Liver (tissue), 9 donors: ENCODE measurements around the gene EIF1B. TPM values are rescaled to one million over a fixed set of nuclear protein-coding genes. Genes with fewer than 3 reads are reported as not detected.

Experiments used
- DNase-seq: peaks from one replicate; pipeline ENCODE4 v3.0.0-alpha.2; 2017; ENCODE audit warnings: low spot score
- H3K27ac ChIP-seq, 2 donors: one replicate each; pipeline ENCODE4 v1.7.0; 2013; ENCODE audit warnings: inconsistent platforms in 2 of 2, low read length in 2 of 2, control low read depth in 1 of 2, low read depth in 1 of 2, mild to moderate bottlenecking in 1 of 2
- H3K27me3 ChIP-seq, 4 donors: one replicate each; pipeline versions ENCODE4 v1.6.1 to v1.7.0; 2013; ENCODE audit warnings: low read length in 3 of 4, inconsistent platforms in 1 of 4, mild to moderate bottlenecking in 1 of 4, moderate library complexity in 1 of 4; ENCODE audit not compliant: control insufficient read depth in 4 of 4, insufficient read depth in 4 of 4
- H3K36me3 ChIP-seq, 4 donors: one replicate each; pipeline versions ENCODE4 v1.6.1 to v1.7.0; 2013; ENCODE audit warnings: low read length in 3 of 4, mild to moderate bottlenecking in 3 of 4, low read depth in 1 of 4, moderate library complexity in 1 of 4; ENCODE audit not compliant: control insufficient read depth in 4 of 4, insufficient read depth in 3 of 4
- H3K4me1 ChIP-seq, 4 donors: one replicate each; pipeline versions ENCODE4 v1.6.1 to v1.7.0; 2013; ENCODE audit warnings: low read length in 3 of 4, mild to moderate bottlenecking in 3 of 4, moderate library complexity in 1 of 4; ENCODE audit not compliant: control insufficient read depth in 4 of 4, insufficient read depth in 4 of 4
- H3K4me3 ChIP-seq, 3 donors: one replicate each; pipeline versions ENCODE4 v1.6.1 to v1.7.0; 2013; ENCODE audit warnings: low read length in 3 of 3, control low read depth in 1 of 3, low read depth in 1 of 3, mild to moderate bottlenecking in 1 of 3
- H3K9ac ChIP-seq, 2 donors: one replicate each; pipeline ENCODE4 v1.7.0; 2013; ENCODE audit warnings: low read length in 2 of 2, mild to moderate bottlenecking in 2 of 2, moderate library complexity in 2 of 2, control low read depth in 1 of 2, low read depth in 1 of 2
- H3K9me3 ChIP-seq, 4 donors: one replicate each; pipeline versions ENCODE4 v1.6.1 to v1.7.0; 2013; ENCODE audit warnings: low read length in 3 of 4; ENCODE audit not compliant: control insufficient read depth in 4 of 4
- EGR1 ChIP-seq, 2 donors: IDR thresholded peaks; 2 replicates each; pipeline ENCODE4 v1.6.1; 2016 to 2018; ENCODE audit warnings: antibody characterized with exemption in 2 of 2, low read depth in 2 of 2
- FOXA1 ChIP-seq: IDR thresholded peaks from 2 replicates; pipeline ENCODE4 v1.6.1; 2016; ENCODE audit warnings: antibody characterized with exemption
- FOXA2 ChIP-seq: IDR thresholded peaks from 2 replicates; pipeline ENCODE4 v1.6.1; 2016; ENCODE audit warnings: antibody characterized with exemption
- GABPA ChIP-seq, 2 donors: IDR thresholded peaks in 1 of 2; conservative IDR thresholded peaks in 1 of 2; 2 replicates each; pipeline ENCODE4 v1.6.1; 2016; ENCODE audit warnings: antibody characterized with exemption in 2 of 2, mild to moderate bottlenecking in 1 of 2, moderate library complexity in 1 of 2
- HNF4A ChIP-seq, 2 donors: conservative IDR thresholded peaks; 2 replicates each; pipeline ENCODE4 v1.6.1; 2016; ENCODE audit warnings: antibody characterized with exemption in 2 of 2, mild to moderate bottlenecking in 2 of 2
- HNF4G ChIP-seq: IDR thresholded peaks from 2 replicates; pipeline ENCODE4 v1.6.1; 2016; ENCODE audit warnings: antibody characterized with exemption
- JUND ChIP-seq, 2 donors: IDR thresholded peaks; 2 replicates each; pipeline ENCODE4 v1.6.1; 2016; ENCODE audit warnings: antibody characterized with exemption in 2 of 2
- RXRA ChIP-seq, 2 donors: IDR thresholded peaks; 2 replicates each; pipeline ENCODE4 v1.6.1; 2017 to 2018; ENCODE audit warnings: antibody characterized with exemption in 2 of 2, mild to moderate bottlenecking in 1 of 2
- SP1 ChIP-seq: IDR thresholded peaks from 2 replicates; pipeline ENCODE4 v1.6.1; 2018; ENCODE audit warnings: antibody characterized with exemption, mild to moderate bottlenecking
- TAF1 ChIP-seq: conservative IDR thresholded peaks from 2 replicates; pipeline ENCODE4 v1.6.1; 2016; ENCODE audit warnings: antibody characterized with exemption, mild to moderate bottlenecking
- YY1 ChIP-seq: IDR thresholded peaks from 2 replicates; pipeline ENCODE4 v1.6.1; 2016; ENCODE audit warnings: antibody characterized with exemption, mild to moderate bottlenecking
- WGBS: extraction: QIAGEN DNeasy Blood & Tissue Kit; methylation state at CpG from one replicate; pipeline ENCODE4 v1.1.7; 2013; 5-methylcytosine and 5-hydroxymethylcytosine counted together
- polyA plus RNA-seq, 2 donors: library from polyadenylated mRNA; stranded (reverse) in 1 of 2; unstranded in 1 of 2; fragments of 200-250 nt in 1 of 2; fragments of >200 nt in 1 of 2; fragmentation: Nextera tagmentation in 1 of 2; extraction: Ambion mirVana in 1 of 2; gene quantifications; one replicate each; pipeline versions ENCODE4 v1.2.1 to v1.2.3, GENCODE V29; 2013 to 2015
- total RNA-seq, 2 donors: library from RNA; depleted of rRNA; stranded (reverse); fragments of >200 nt; gene quantifications; one replicate each; pipeline ENCODE4 v1.2.3, GENCODE V29; 2014
- TF ChIP-seq, protein P1 (sequence below): fragments of 150-350 bp; IDR thresholded peaks from 2 replicates; pipeline ENCODE4 v1.5.1; 2017; ENCODE audit warnings: improper control_type of control experiment, low read depth, low read length; ENCODE audit not compliant: missing input control
- TF ChIP-seq, protein P2 (sequence below): IDR thresholded peaks from 2 replicates; pipeline ENCODE4 v1.6.1; 2016; ENCODE audit warnings: antibody characterized with exemption, mild to moderate bottlenecking
- TF ChIP-seq, protein P3 (sequence below): IDR thresholded peaks from 2 replicates; pipeline ENCODE4 v1.6.1; 2016; ENCODE audit warnings: antibody characterized with exemption
- donor health status: healthy.
- donor health status: healthy.
- donor health status: healthy.
- donor health status: healthy.
- donor health status: healthy.

The EIF1B gene
- total and polyA plus RNA-seq, 4 donors, result 10.9 to 33.8 (median 27.8) TPM

DNA sequence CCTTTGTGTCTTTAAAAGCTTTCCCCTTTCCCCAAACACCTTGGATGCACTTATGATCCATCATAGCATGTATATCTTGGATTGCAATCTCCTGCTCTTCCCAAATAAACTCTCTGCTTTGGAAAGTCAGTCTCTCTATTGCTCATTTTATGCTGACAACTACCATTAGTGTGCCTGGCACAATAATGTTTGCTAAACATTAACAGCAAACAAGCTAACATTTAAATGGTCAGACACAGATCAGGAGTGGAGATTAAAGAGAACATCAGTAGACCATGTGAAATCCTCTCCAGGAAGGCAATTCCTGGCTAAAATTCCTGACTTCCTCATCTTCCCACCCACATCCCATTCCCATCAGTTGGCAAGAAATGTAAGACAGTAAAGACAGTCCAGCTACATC is 44.3 kb upstream of the EIF1B start:
- no peaks in the 10 kb centered on the region for H3K9me3 ChIP-seq

DNA sequence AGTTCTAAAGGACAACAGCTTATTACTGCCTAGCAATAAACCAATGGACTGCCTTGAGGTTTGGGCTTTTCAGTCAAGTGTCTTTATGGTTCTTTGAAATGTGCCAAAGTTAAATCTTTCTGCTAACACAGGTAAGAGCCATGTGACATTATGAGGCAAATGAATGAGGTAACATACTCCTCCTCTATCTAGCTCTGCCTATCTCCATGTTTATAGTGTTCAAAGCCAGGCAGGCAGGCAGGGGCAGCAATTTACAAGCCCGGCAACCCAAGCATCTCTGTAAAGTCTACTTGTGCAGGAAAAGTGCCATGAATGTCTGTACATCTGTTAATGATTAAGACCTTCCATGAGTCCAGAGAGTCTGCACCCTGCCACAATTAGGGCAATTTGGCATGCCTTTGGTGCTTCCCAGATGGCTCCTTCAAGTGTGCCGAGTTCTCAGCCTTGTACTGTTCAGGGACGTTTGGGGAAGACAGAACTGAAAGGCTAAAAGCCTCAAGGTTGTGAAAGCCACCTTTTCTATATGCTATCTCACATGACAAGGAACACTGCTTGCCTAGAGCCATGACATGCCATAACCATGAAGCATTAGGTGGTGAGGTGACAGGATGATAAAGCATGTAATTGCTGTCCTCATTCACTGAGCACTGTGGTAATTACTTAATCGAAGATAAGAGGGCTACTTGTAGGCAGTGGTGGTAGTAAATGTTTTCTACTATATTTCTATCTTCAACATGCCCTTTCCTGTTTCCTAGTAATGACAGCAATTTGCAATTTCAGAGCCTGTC is 41.4 kb upstream of the EIF1B start:
- peaks cover 0 to 38% (median 15%) of the 10 kb centered on the region in 4 donors for H3K4me1 ChIP-seq
- no peaks in the 10 kb centered on the region for H3K9me3 ChIP-seq
- 47% methylated on average over 4 of the region's 4 CpGs for WGBS
- no peak overlapping the region for H3K27ac ChIP-seq
- no peak for DNase-seq
- H3K27me3 ChIP-seq, result no peaks in the 10 kb centered on the region
- no peak overlapping the region for H3K9ac ChIP-seq
- no peaks in the 10 kb centered on the region for H3K36me3 ChIP-seq
- no peak for TF ChIP-seq HNF4G
- TF ChIP-seq HNF4A (conservative IDR thresholded peaks at IDR 0.05), result peak in 1 of 2 donors; percentile 21
- H3K4me3 ChIP-seq, result no peak overlapping the region

More for the DNA sequence above, 44.3 kb upstream of the EIF1B start:
- no peak for DNase-seq
- H3K36me3 ChIP-seq, result no peaks in the 10 kb centered on the region
- no peaks in the 10 kb centered on the region for H3K27me3 ChIP-seq
- TF ChIP-seq HNF4A (conservative IDR thresholded peaks at IDR 0.05) (peak in 1 of 2 donors; percentile 18), TAF1 (no peak), RXRA (IDR thresholded peaks at IDR 0.05) (peak in 1 of 2 donors; percentile 12), YY1 (peak; percentile 53), FOXA2 (peak; percentile 21), GABPA (IDR thresholded peaks at IDR 0.05 in 1 of 2, conservative IDR thresholded peaks at IDR 0.05 in 1 of 2) (no peak), JUND (IDR thresholded peaks at IDR 0.05) (no peak)
- TF ChIP-seq, protein P1, sequence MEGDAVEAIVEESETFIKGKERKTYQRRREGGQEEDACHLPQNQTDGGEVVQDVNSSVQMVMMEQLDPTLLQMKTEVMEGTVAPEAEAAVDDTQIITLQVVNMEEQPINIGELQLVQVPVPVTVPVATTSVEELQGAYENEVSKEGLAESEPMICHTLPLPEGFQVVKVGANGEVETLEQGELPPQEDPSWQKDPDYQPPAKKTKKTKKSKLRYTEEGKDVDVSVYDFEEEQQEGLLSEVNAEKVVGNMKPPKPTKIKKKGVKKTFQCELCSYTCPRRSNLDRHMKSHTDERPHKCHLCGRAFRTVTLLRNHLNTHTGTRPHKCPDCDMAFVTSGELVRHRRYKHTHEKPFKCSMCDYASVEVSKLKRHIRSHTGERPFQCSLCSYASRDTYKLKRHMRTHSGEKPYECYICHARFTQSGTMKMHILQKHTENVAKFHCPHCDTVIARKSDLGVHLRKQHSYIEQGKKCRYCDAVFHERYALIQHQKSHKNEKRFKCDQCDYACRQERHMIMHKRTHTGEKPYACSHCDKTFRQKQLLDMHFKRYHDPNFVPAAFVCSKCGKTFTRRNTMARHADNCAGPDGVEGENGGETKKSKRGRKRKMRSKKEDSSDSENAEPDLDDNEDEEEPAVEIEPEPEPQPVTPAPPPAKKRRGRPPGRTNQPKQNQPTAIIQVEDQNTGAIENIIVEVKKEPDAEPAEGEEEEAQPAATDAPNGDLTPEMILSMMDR, result no peak
- TF ChIP-seq, protein P2, sequence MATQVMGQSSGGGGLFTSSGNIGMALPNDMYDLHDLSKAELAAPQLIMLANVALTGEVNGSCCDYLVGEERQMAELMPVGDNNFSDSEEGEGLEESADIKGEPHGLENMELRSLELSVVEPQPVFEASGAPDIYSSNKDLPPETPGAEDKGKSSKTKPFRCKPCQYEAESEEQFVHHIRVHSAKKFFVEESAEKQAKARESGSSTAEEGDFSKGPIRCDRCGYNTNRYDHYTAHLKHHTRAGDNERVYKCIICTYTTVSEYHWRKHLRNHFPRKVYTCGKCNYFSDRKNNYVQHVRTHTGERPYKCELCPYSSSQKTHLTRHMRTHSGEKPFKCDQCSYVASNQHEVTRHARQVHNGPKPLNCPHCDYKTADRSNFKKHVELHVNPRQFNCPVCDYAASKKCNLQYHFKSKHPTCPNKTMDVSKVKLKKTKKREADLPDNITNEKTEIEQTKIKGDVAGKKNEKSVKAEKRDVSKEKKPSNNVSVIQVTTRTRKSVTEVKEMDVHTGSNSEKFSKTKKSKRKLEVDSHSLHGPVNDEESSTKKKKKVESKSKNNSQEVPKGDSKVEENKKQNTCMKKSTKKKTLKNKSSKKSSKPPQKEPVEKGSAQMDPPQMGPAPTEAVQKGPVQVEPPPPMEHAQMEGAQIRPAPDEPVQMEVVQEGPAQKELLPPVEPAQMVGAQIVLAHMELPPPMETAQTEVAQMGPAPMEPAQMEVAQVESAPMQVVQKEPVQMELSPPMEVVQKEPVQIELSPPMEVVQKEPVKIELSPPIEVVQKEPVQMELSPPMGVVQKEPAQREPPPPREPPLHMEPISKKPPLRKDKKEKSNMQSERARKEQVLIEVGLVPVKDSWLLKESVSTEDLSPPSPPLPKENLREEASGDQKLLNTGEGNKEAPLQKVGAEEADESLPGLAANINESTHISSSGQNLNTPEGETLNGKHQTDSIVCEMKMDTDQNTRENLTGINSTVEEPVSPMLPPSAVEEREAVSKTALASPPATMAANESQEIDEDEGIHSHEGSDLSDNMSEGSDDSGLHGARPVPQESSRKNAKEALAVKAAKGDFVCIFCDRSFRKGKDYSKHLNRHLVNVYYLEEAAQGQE, result no peak
- H3K27ac ChIP-seq, result no peak overlapping the region
- H3K4me3 ChIP-seq, result no peak overlapping the region
- peaks cover 0 to 39% (median 15%) of the 10 kb centered on the region in 4 donors for H3K4me1 ChIP-seq
- no peak overlapping the region for H3K9ac ChIP-seq

DNA sequence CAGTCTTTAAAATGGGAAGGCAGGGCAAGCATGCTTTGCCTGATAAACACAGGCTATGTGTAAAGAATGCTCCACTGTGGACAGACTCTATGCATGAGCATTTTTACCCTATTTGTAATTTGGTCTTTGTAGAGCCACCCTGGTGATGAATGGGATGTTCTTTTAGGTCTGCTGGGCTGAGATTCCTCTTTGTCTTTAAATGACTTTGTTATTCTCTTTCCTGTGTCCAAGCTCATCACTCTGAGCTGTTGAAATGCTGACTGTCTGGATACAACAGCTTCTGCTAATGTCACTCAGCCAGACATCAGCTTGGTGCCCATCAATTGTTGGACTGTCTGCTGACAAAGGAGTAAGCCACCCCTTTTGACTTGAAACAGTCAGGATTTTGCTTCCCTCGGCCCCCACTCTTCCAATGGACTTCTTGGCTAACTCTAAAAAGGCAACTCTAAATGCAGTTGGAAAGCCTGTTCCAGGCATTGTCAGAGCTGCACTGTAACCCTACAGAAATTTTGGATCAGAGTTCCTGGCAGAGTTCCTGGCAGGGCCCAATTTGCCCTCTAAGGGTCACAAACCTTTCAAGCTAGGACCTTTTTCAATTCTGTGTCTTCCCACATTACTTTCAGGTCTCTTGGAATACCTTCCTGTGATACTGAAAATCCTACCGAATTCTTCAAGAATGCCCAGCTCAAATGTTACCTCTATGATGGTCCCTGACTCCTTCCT is 40.5 kb upstream of the EIF1B start:
- no peak overlapping the region for H3K9ac ChIP-seq
- H3K27ac ChIP-seq, result no peak overlapping the region
- no peak overlapping the region for H3K4me3 ChIP-seq
- no peak for DNase-seq
- H3K27me3 ChIP-seq, result no peaks in the 10 kb centered on the region
- H3K4me1 ChIP-seq, result peaks cover 0 to 32% (median 15%) of the 10 kb centered on the region in 4 donors
- H3K9me3 ChIP-seq, result no peaks in the 10 kb centered on the region
- 92% methylated on average over 2 of the region's 2 CpGs for WGBS
- H3K36me3 ChIP-seq, result no peaks in the 10 kb centered on the region
- TF ChIP-seq HNF4A (conservative IDR thresholded peaks at IDR 0.05) (no peak), RXRA (IDR thresholded peaks at IDR 0.05) (no peak), FOXA1 (no peak), SP1 (no peak), EGR1 (IDR thresholded peaks at IDR 0.05; ENCODE audit: low read depth in 2 of 2) (no peak), TAF1 (no peak), YY1 (no peak)
- TF ChIP-seq, protein P3, sequence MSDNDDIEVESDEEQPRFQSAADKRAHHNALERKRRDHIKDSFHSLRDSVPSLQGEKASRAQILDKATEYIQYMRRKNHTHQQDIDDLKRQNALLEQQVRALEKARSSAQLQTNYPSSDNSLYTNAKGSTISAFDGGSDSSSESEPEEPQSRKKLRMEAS, result no peak
- TF ChIP-seq, protein P1, result no peak
